K562 (cell line): ENCODE data around the gene FUCA1. TPM values are rescaled to one million over a fixed set of nuclear protein-coding genes. Genes with fewer than 3 reads are reported as not detected.

Experiments used
- BHLHE40 ChIP-seq: IDR thresholded peaks from 2 replicates; pipeline ENCODE4 v1.6.1; 2011; ENCODE audit warnings: low read length, improper control_type of control experiment
- CBFA2T2 ChIP-seq: fragments of 450-650 bp; conservative IDR thresholded peaks from 2 replicates; pipeline ENCODE4 v1.6.1; 2017; ENCODE audit warnings: mild to moderate bottlenecking
- HDAC2 ChIP-seq: fragments of 450-650 bp; IDR thresholded peaks from 2 replicates; pipeline ENCODE4 v1.6.1; 2016; ENCODE audit warnings: mild to moderate bottlenecking
- LCOR ChIP-seq: sonication (generic); formaldehyde crosslinking; IDR thresholded peaks from 2 replicates; pipeline ENCODE4 v1.8.0; 2022; ENCODE audit warnings: mild to moderate bottlenecking, missing genetic modification reagents
- RBBP5 ChIP-seq: fragments of 200-600 bp; sonication (generic); IDR thresholded peaks from 2 replicates; pipeline ENCODE4 v1.6.1; 2012; ENCODE audit warnings: borderline replicate concordance, mild to moderate bottlenecking, low read length, control low read depth, inconsistent platforms; ENCODE audit not compliant: insufficient read depth, poor library complexity, severe bottlenecking
- SMARCE1 ChIP-seq: fragments of 450-650 bp; IDR thresholded peaks from 2 replicates; pipeline ENCODE4 v1.7.1; 2016; ENCODE audit warnings: mild to moderate bottlenecking
- SOX6 ChIP-seq: fragments of 450-650 bp; IDR thresholded peaks from 2 replicates; pipeline ENCODE4 v1.6.1; 2014; ENCODE audit warnings: mild to moderate bottlenecking
- TAF9B ChIP-seq: fragments of 450-650 bp; IDR thresholded peaks from 2 replicates; pipeline ENCODE4 v1.6.1; 2018; ENCODE audit warnings: mild to moderate bottlenecking; ENCODE audit not compliant: partially characterized antibody
- TBP ChIP-seq: optimal IDR thresholded peaks from 2 replicates; pipeline ENCODE3; 2011; ENCODE audit warnings: low read depth, low read length, improper control_type of control experiment
- TCFL5 ChIP-seq: fragments of 250-450 bp; sonication (Bioruptor Pico); conservative IDR thresholded peaks from 2 replicates; pipeline ENCODE4 v1.6.1; 2021; ENCODE audit warnings: mild to moderate bottlenecking, moderate library complexity, matching md5 sums
- ZBTB26 ChIP-seq: fragments of 450-650 bp; formaldehyde crosslinking; IDR thresholded peaks from 2 replicates; pipeline ENCODE4 v1.4.0; 2022; ENCODE audit warnings: missing genetic modification characterization
- ZKSCAN3 ChIP-seq: fragments of 250-450 bp; sonication (Bioruptor Pico); IDR thresholded peaks from 2 replicates; pipeline ENCODE4 v1.4.0; 2020
- ZNF140 ChIP-seq: fragments of 250-450 bp; sonication (Bioruptor Pico); IDR thresholded peaks from 2 replicates; pipeline ENCODE4 v1.8.0; 2021; ENCODE audit warnings: moderate library complexity, mild to moderate bottlenecking, inconsistent platforms
- ZNF277 ChIP-seq: fragments of 250-450 bp; sonication (Bioruptor Pico); IDR thresholded peaks from 2 replicates; pipeline ENCODE4 v1.8.0; 2022; ENCODE audit warnings: inconsistent platforms, mild to moderate bottlenecking, moderate library complexity, borderline replicate concordance
- polyA plus RNA-seq, 8 experiments: library from polyadenylated mRNA; depleted of rRNA in 4 of 8; stranded (reverse) in 5 of 8; unstranded in 3 of 8; fragments of >200 nt; fragmentation: Nextera tagmentation in 2 of 8; fragmentation: Illumina TruSeq in 1 of 8; extraction: Ambion mirVana in 2 of 8; extraction: Trizol in 1 of 8; gene quantifications; 2 replicates each; pipeline versions ENCODE4 v1.2.1 to v1.2.3, GENCODE V29; 2011 to 2014; ENCODE audit warnings: inconsistent platforms in 1 of 8, missing spikeins in 1 of 8
- total RNA-seq, 7 experiments: library from RNA; depleted of rRNA in 6 of 7; stranded (reverse); fragments of >200 nt in 6 of 7; fragmentation: Illumina TruSeq in 2 of 7; extraction: Trizol in 2 of 7; gene quantifications; 2 replicates each; pipeline versions ENCODE4 v1.2.1 to v1.2.3, GENCODE V29; 2011 to 2021; ENCODE audit warnings: low replicate concordance in 1 of 7
- TF ChIP-seq, protein P1 (sequence below), 3 experiments: IDR thresholded peaks in 2 of 3; conservative IDR thresholded peaks in 1 of 3; 2 replicates each; pipeline ENCODE4 v1.5.1; 2011 to 2012; ENCODE audit warnings: low read length in 3 of 3, mild to moderate bottlenecking in 3 of 3, control low read depth in 2 of 3, improper control_type of control experiment in 1 of 3, inconsistent platforms in 1 of 3, low read depth in 1 of 3, mixed read lengths in 1 of 3, moderate library complexity in 1 of 3; ENCODE audit not compliant: insufficient read depth in 2 of 3
- TF ChIP-seq, protein P2 (sequence below), 2 experiments: IDR thresholded peaks; 2 replicates each; pipeline ENCODE4 v1.6.1; 2012; ENCODE audit warnings: improper control_type of control experiment in 2 of 2, low read depth in 2 of 2, low read length in 2 of 2, borderline replicate concordance in 1 of 2
- TF ChIP-seq, protein P3 (sequence below): fragments of 450-650 bp; IDR thresholded peaks from 2 replicates; pipeline ENCODE4 v1.6.1; 2016; ENCODE audit warnings: borderline replicate concordance
- TF ChIP-seq, protein P4 (sequence below): sonication (generic); formaldehyde crosslinking; IDR thresholded peaks from 2 replicates; pipeline ENCODE4 v1.8.1; 2022; ENCODE audit warnings: missing genetic modification reagents

The FUCA1 gene
- total and polyA plus RNA-seq, 9 of the 15 experiments (the other 6 are each of a cell fraction or from before 2014, with no cell fraction given) = 7.0 to 20.5 (median 13.5) TPM

GRCh38 chr1:23868557-23869016 lies 497 bp upstream of the FUCA1 start (continued):
- TF ChIP-seq ZNF277 = no peak
- no peak for TF ChIP-seq ZBTB26 (CRISPR knock-in tag)
- no peak for TF ChIP-seq RBBP5
- TF ChIP-seq CBFA2T2 = 0 out of 2 replicates have a peak, but pooled peaks have one; percentile 15
- TF ChIP-seq, protein P1, sequence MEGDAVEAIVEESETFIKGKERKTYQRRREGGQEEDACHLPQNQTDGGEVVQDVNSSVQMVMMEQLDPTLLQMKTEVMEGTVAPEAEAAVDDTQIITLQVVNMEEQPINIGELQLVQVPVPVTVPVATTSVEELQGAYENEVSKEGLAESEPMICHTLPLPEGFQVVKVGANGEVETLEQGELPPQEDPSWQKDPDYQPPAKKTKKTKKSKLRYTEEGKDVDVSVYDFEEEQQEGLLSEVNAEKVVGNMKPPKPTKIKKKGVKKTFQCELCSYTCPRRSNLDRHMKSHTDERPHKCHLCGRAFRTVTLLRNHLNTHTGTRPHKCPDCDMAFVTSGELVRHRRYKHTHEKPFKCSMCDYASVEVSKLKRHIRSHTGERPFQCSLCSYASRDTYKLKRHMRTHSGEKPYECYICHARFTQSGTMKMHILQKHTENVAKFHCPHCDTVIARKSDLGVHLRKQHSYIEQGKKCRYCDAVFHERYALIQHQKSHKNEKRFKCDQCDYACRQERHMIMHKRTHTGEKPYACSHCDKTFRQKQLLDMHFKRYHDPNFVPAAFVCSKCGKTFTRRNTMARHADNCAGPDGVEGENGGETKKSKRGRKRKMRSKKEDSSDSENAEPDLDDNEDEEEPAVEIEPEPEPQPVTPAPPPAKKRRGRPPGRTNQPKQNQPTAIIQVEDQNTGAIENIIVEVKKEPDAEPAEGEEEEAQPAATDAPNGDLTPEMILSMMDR (IDR thresholded peaks at IDR 0.05 in 2 of 3, conservative IDR thresholded peaks at IDR 0.05 in 1 of 3; ENCODE audit: insufficient read depth in 2 of 3, low read depth in 1 of 3, low read length in 3 of 3) = no peak; a peak in 1 of 6 replicates
- TF ChIP-seq ZNF140 (CRISPR knock-in tag) = no peak
- TF ChIP-seq SMARCE1 = no peak
- TF ChIP-seq, protein P2, sequence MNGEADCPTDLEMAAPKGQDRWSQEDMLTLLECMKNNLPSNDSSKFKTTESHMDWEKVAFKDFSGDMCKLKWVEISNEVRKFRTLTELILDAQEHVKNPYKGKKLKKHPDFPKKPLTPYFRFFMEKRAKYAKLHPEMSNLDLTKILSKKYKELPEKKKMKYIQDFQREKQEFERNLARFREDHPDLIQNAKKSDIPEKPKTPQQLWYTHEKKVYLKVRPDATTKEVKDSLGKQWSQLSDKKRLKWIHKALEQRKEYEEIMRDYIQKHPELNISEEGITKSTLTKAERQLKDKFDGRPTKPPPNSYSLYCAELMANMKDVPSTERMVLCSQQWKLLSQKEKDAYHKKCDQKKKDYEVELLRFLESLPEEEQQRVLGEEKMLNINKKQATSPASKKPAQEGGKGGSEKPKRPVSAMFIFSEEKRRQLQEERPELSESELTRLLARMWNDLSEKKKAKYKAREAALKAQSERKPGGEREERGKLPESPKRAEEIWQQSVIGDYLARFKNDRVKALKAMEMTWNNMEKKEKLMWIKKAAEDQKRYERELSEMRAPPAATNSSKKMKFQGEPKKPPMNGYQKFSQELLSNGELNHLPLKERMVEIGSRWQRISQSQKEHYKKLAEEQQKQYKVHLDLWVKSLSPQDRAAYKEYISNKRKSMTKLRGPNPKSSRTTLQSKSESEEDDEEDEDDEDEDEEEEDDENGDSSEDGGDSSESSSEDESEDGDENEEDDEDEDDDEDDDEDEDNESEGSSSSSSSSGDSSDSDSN (IDR thresholded peaks at IDR 0.05; ENCODE audit: borderline replicate concordance in 1 of 2, low read depth in 2 of 2, low read length in 2 of 2) = no peak
- no peak for TF ChIP-seq TAF9B
- TF ChIP-seq, protein P3, sequence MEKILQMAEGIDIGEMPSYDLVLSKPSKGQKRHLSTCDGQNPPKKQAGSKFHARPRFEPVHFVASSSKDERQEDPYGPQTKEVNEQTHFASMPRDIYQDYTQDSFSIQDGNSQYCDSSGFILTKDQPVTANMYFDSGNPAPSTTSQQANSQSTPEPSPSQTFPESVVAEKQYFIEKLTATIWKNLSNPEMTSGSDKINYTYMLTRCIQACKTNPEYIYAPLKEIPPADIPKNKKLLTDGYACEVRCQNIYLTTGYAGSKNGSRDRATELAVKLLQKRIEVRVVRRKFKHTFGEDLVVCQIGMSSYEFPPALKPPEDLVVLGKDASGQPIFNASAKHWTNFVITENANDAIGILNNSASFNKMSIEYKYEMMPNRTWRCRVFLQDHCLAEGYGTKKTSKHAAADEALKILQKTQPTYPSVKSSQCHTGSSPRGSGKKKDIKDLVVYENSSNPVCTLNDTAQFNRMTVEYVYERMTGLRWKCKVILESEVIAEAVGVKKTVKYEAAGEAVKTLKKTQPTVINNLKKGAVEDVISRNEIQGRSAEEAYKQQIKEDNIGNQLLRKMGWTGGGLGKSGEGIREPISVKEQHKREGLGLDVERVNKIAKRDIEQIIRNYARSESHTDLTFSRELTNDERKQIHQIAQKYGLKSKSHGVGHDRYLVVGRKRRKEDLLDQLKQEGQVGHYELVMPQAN = no peak
- TF ChIP-seq LCOR (CRISPR knock-in tag) = no peak
- TF ChIP-seq HDAC2 = no peak
- TF ChIP-seq, protein P4, sequence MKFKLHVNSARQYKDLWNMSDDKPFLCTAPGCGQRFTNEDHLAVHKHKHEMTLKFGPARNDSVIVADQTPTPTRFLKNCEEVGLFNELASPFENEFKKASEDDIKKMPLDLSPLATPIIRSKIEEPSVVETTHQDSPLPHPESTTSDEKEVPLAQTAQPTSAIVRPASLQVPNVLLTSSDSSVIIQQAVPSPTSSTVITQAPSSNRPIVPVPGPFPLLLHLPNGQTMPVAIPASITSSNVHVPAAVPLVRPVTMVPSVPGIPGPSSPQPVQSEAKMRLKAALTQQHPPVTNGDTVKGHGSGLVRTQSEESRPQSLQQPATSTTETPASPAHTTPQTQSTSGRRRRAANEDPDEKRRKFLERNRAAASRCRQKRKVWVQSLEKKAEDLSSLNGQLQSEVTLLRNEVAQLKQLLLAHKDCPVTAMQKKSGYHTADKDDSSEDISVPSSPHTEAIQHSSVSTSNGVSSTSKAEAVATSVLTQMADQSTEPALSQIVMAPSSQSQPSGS (CRISPR knock-in tag) = no peak
- TF ChIP-seq TBP = peak; percentile 29
- no peak for TF ChIP-seq SOX6
- TF ChIP-seq BHLHE40 = no peak
- TF ChIP-seq TCFL5 (CRISPR knock-in tag) = no peak
- TF ChIP-seq ZKSCAN3 (CRISPR knock-in tag) = no peak
